HEK293 (cell line): ENCODE measurements around the gene ST7.

ENCODE experiments used
- CTCF ChIA-PET: fragments of 350-600 bp; formaldehyde crosslinking; extraction: SDS; loops from one replicate; lab custom pipeline; 2021; ENCODE audit warnings: antibody characterized with exemption; lab: Yijun Ruan, JAX
- POLR2A ChIA-PET: fragments of 300-600 bp; formaldehyde crosslinking; extraction: SDS; loops from one replicate; lab custom pipeline; 2020; ENCODE audit warnings: antibody characterized with exemption, inconsistent platforms; lab: Yijun Ruan, JAX
- H3K27ac ChIP-seq: fragments of 200-500 bp; sonication (Bioruptor generic); 2 replicates; pipeline ENCODE4 v1.5.1; 2014; ENCODE audit warnings: low read depth, low read length, control low read depth, inconsistent platforms; ENCODE audit errors: extremely low read depth
- H3K36me3 ChIP-seq, 2 experiments: fragments of 200-500 bp in 1 of 2; sonication (Bioruptor generic) in 1 of 2; 1 replicate in 1 of 2; 2 replicates in 1 of 2; pipeline ENCODE4 v1.5.1; 2014 to 2017; ENCODE audit warnings: inconsistent platforms in 2 of 2, low read length in 2 of 2; ENCODE audit not compliant: control insufficient read depth in 2 of 2, insufficient read depth in 1 of 2
- H3K4me1 ChIP-seq: fragments of 200-500 bp; sonication (Bioruptor generic); 2 replicates; pipeline ENCODE4 v1.5.1; 2014; ENCODE audit warnings: mild to moderate bottlenecking, low read length, inconsistent platforms; ENCODE audit not compliant: control insufficient read depth, insufficient read depth
- H3K4me3 ChIP-seq: 2 replicates; pipeline ENCODE4 v1.5.1; 2011; ENCODE audit warnings: low read depth, mild to moderate bottlenecking, control low read depth, low read length, moderate library complexity
- H3K9me3 ChIP-seq: fragments of 200-500 bp; sonication (Bioruptor generic); 2 replicates; pipeline ENCODE4 v1.5.1; 2014; ENCODE audit warnings: low read depth, low read length, inconsistent platforms; ENCODE audit not compliant: control insufficient read depth, insufficient read depth
- KLF7 ChIP-seq: fragments of 450-650 bp; formaldehyde crosslinking; IDR thresholded peaks from 2 replicates; pipeline ENCODE4 v1.5.1; 2016; ENCODE audit warnings: missing biosample characterization, missing genetic modification characterization, borderline replicate concordance
- MZF1 ChIP-seq: fragments of 450-650 bp; formaldehyde crosslinking; IDR thresholded peaks from 2 replicates; pipeline ENCODE4 v1.5.1; 2017; ENCODE audit warnings: missing biosample characterization, missing genetic modification characterization, borderline replicate concordance
- OVOL3 ChIP-seq: fragments of 450-650 bp; formaldehyde crosslinking; IDR thresholded peaks from 2 replicates; pipeline ENCODE4 v1.5.1; 2016; ENCODE audit warnings: missing biosample characterization, missing genetic modification characterization
- PRDM1 ChIP-seq: fragments of 450-650 bp; formaldehyde crosslinking; IDR thresholded peaks from 2 replicates; pipeline ENCODE4; 2016; ENCODE audit warnings: missing biosample characterization, missing genetic modification characterization
- ZBTB17 ChIP-seq: fragments of 450-650 bp; formaldehyde crosslinking; IDR thresholded peaks from 2 replicates; pipeline ENCODE4 v1.5.1; 2016; ENCODE audit warnings: missing biosample characterization, missing genetic modification characterization
- ZBTB8A ChIP-seq: fragments of 450-650 bp; formaldehyde crosslinking; IDR thresholded peaks from 2 replicates; pipeline ENCODE4 v1.5.1; 2016; ENCODE audit warnings: missing biosample characterization, missing genetic modification characterization
- ZNF132 ChIP-seq: fragments of 450-650 bp; formaldehyde crosslinking; IDR thresholded peaks from 2 replicates; pipeline ENCODE4 v1.5.1; 2017; ENCODE audit warnings: missing biosample characterization, missing genetic modification characterization, borderline replicate concordance
- ZNF138 ChIP-seq: fragments of 450-650 bp; formaldehyde crosslinking; IDR thresholded peaks from 2 replicates; pipeline ENCODE4 v1.5.1; 2016; ENCODE audit warnings: missing biosample characterization, missing genetic modification characterization, borderline replicate concordance
- ZNF146 ChIP-seq: fragments of 450-650 bp; formaldehyde crosslinking; IDR thresholded peaks from 2 replicates; pipeline ENCODE4 v1.5.1; 2016; ENCODE audit warnings: missing biosample characterization, missing genetic modification characterization
- ZNF398 ChIP-seq: fragments of 450-650 bp; formaldehyde crosslinking; IDR thresholded peaks from 2 replicates; pipeline ENCODE4 v1.5.1; 2017; ENCODE audit warnings: missing biosample characterization, missing genetic modification characterization
- ZNF426 ChIP-seq: fragments of 450-650 bp; formaldehyde crosslinking; IDR thresholded peaks from 2 replicates; pipeline ENCODE4 v1.5.1; 2017; ENCODE audit warnings: missing biosample characterization, missing genetic modification characterization, mild to moderate bottlenecking, inconsistent platforms, moderate library complexity
- ZNF518A ChIP-seq: fragments of 450-650 bp; formaldehyde crosslinking; conservative IDR thresholded peaks from 2 replicates; pipeline ENCODE4 v1.5.1; 2016; ENCODE audit warnings: low read depth, missing biosample characterization, missing genetic modification characterization
- ZNF560 ChIP-seq: fragments of 450-650 bp; formaldehyde crosslinking; IDR thresholded peaks from 2 replicates; pipeline ENCODE4 v1.5.1; 2017; ENCODE audit warnings: missing biosample characterization, missing genetic modification characterization, borderline replicate concordance
- ZNF621 ChIP-seq: fragments of 450-650 bp; formaldehyde crosslinking; IDR thresholded peaks from 2 replicates; pipeline ENCODE4 v1.5.1; 2017; ENCODE audit warnings: missing biosample characterization, missing genetic modification characterization
- ZNF785 ChIP-seq: fragments of 450-650 bp; formaldehyde crosslinking; IDR thresholded peaks from 2 replicates; pipeline ENCODE4 v1.5.1; 2016; ENCODE audit warnings: missing biosample characterization, missing genetic modification characterization
- ZSCAN16 ChIP-seq: fragments of 450-650 bp; formaldehyde crosslinking; IDR thresholded peaks from 2 replicates; pipeline ENCODE4 v1.5.1; 2016; ENCODE audit warnings: missing biosample characterization, missing genetic modification characterization
- ZSCAN30 ChIP-seq: fragments of 450-650 bp; IDR thresholded peaks from 2 replicates; pipeline ENCODE4 v1.5.1; 2018; ENCODE audit warnings: missing biosample characterization, mild to moderate bottlenecking, missing genetic modification characterization, moderate library complexity
- TF ChIP-seq, protein P1 (sequence below): fragments of 450-650 bp; formaldehyde crosslinking; IDR thresholded peaks from 2 replicates; pipeline ENCODE4 v1.5.1; 2016; ENCODE audit warnings: missing biosample characterization, missing genetic modification characterization
- TF ChIP-seq, protein P2 (sequence below): sonication (generic); formaldehyde crosslinking; IDR thresholded peaks from 2 replicates; pipeline ENCODE4 v1.8.1; 2022; ENCODE audit warnings: mild to moderate bottlenecking, moderate library complexity, missing genetic modification reagents

ST7 gene

DNA sequence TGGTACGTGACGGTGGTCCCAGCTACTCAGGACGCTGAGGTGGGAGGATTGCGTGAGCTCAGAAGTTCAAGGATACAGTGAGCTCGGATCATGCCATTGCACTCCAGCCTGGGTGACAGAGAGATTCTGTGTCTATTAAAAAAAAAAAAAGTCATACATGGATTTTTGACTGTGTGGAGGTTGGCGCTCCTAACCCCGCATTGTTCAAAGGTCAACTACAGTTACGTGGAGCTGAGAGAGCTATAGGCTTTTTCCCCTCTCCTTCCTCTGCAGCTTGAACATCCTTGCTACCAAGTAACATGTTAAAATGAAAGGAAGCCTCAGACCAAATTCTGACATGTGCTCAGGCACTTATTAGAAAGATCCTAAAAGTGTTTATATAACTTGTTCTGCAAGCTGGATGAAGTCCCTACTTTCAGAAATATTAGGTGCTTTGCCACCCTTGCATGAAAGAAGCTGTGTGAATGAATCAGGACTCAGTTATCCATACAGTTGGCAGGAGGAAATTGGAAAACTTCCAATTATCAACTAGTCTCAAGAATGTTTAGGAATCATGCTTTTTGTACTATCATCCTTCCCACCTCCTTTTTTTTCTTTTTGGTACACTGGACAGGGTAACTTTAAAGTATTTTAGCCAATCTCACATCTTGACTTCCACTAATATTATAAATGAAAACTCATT, 12.5 kb upstream of the ST7 start:
- TF ChIP-seq ZNF132 (tag by site-specific recombination): no peak
- TF ChIP-seq MZF1: no peak
- TF ChIP-seq, protein P1, sequence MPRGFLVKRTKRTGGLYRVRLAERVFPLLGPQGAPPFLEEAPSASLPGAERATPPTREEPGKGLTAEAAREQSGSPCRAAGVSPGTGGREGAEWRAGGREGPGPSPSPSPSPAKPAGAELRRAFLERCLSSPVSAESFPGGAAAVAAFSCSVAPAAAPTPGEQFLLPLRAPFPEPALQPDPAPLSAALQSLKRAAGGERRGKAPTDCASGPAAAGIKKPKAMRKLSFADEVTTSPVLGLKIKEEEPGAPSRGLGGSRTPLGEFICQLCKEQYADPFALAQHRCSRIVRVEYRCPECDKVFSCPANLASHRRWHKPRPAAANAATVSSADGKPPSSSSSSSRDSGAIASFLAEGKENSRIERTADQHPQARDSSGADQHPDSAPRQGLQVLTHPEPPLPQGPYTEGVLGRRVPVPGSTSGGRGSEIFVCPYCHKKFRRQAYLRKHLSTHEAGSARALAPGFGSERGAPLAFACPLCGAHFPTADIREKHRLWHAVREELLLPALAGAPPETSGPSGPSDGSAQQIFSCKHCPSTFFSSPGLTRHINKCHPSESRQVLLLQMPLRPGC (tag by site-specific recombination): no peak
- TF ChIP-seq, protein P2, sequence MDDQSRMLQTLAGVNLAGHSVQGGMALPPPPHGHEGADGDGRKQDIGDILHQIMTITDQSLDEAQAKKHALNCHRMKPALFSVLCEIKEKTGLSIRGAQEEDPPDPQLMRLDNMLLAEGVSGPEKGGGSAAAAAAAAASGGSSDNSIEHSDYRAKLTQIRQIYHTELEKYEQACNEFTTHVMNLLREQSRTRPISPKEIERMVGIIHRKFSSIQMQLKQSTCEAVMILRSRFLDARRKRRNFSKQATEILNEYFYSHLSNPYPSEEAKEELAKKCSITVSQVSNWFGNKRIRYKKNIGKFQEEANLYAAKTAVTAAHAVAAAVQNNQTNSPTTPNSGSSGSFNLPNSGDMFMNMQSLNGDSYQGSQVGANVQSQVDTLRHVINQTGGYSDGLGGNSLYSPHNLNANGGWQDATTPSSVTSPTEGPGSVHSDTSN (CRISPR knock-in tag): no peak
- TF ChIP-seq ZNF560 (tag by site-specific recombination): no peak
- TF ChIP-seq ZSCAN16 (tag by site-specific recombination): no peak
- no peak for TF ChIP-seq ZNF785
- TF ChIP-seq ZBTB8A (tag by site-specific recombination): no peak
- no peak for TF ChIP-seq ZNF518A (tag by site-specific recombination)
- no peak for TF ChIP-seq KLF7 (tag by site-specific recombination)
- TF ChIP-seq ZSCAN30 (tag by site-specific recombination): no peak
- TF ChIP-seq ZNF426 (tag by site-specific recombination): no peak
- no peak for TF ChIP-seq PRDM1
- TF ChIP-seq ZNF146: no peak
- TF ChIP-seq, all 188 proteins: peak for 0
- CTCF ChIA-PET: interaction anchor here (0.6 to 1.5 kb wide), 2 partner anchors 11 to 1255 kb away, joined by 3 to 7 read pairs; no protein-coding TSS in a partner anchor
- H3K4me3 ChIP-seq: no peak overlapping the region
- H3K27ac ChIP-seq: no peak overlapping the region
- no peaks in the 10 kb centered on the region for H3K9me3 ChIP-seq
- POLR2A ChIA-PET: interaction anchor here (1.1 kb wide), 1 partner anchor 12 kb away, joined by 6 read pairs; the partner anchor contains the start of gene ST7
- H3K36me3 ChIP-seq: no peaks in the 10 kb centered on the region
- no peaks in the 10 kb centered on the region for H3K4me1 ChIP-seq

DNA sequence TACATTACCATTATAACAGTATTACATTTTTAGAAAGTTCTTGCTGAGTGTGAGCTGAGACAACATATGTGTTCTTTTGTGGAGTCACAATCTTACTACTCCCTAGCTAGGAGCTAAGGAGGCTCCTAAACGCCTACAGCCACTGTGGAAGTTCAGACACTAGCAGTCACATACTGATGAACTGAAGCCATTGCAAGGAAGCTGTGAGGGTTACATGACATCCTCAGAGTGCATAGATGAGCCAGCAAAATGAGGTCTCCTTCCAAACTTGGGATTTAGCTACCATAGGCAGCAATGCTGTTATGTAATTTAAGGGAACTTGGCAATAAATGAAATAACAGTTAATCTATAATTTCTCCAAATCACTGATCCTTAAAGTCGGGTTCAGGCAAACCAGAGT, 10.8 kb upstream of the ST7 start:
- Histone ChIP-seq H3K9me3 (no peaks in the 10 kb centered on the region), H3K4me3 (no peak overlapping the region), H3K36me3 (no peaks in the 10 kb centered on the region), H3K27ac (no peak overlapping the region), H3K4me1 (no peaks in the 10 kb centered on the region)
- POLR2A ChIA-PET: no interaction called here
- CTCF ChIA-PET: interaction anchor here (2.3 kb wide), 1 partner anchor 10 kb away, joined by 6 read pairs; no protein-coding TSS in a partner anchor
- TF ChIP-seq ZNF398 (tag by site-specific recombination) (no peak), OVOL3 (tag by site-specific recombination) (no peak), ZNF621 (tag by site-specific recombination) (no peak), ZNF138 (tag by site-specific recombination) (no peak), ZBTB17 (tag by site-specific recombination) (peak; percentile 89)
